H1 (cell line): ENCODE data around the gene PHOSPHO1. TPM values are rescaled to one million over a fixed set of nuclear protein-coding genes. Genes with fewer than 3 reads are reported as not detected.

Experiments used
- CTCF ChIA-PET: fragments of 300-600 bp; sonication (Branson Sonifier 250); formaldehyde crosslinking; loops from one replicate; lab custom pipeline; 2021; ENCODE audit not compliant: partially characterized antibody; lab: Charles Lee
- POLR2A ChIA-PET: fragments of 300-600 bp; sonication (Branson Sonifier 250); formaldehyde crosslinking; loops from one replicate; lab custom pipeline; 2021; ENCODE audit warnings: inconsistent platforms; ENCODE audit not compliant: partially characterized antibody; lab: Charles Lee
- DNase-seq, 2 experiments: peaks; one replicate each; pipeline versions ENCODE4 v3.0.0 to v3.0.0-alpha.2; 2010 to 2022; ENCODE audit warnings: low spot score in 2 of 2, low read depth in 1 of 2, mixed read lengths in 1 of 2
- FAIRE-seq: peaks from 2 replicates; lab custom pipeline; 2011; peaks lifted over from hg19 to GRCh38; lab: Jason Lieb, UNC
- H2AFZ ChIP-seq: 2 replicates; pipeline ENCODE4 v1.8.1; 2012; ENCODE audit warnings: low read length, inconsistent platforms
- H2AK5ac ChIP-seq: 2 replicates; pipeline ENCODE4 v1.6.1; 2013; ENCODE audit warnings: low read depth, low read length
- H2BK120ac ChIP-seq: replicated peaks from 2 replicates; pipeline ENCODE3; 2013; ENCODE audit warnings: low read depth, low read length, inconsistent platforms
- H2BK12ac ChIP-seq: 2 replicates; pipeline ENCODE4 v1.6.1; 2013; ENCODE audit warnings: low read depth, low read length
- H2BK15ac ChIP-seq: 2 replicates; pipeline ENCODE4 v1.6.1; 2013; ENCODE audit warnings: low read length
- H2BK20ac ChIP-seq: 2 replicates; pipeline ENCODE4 v1.6.1; 2013; ENCODE audit warnings: low read length
- H2BK5ac ChIP-seq: 2 replicates; pipeline ENCODE4 v1.6.1; 2013; ENCODE audit warnings: low read depth, low read length
- H3K14ac ChIP-seq: 2 replicates; pipeline ENCODE4 v1.6.1; 2013; ENCODE audit warnings: inconsistent platforms; ENCODE audit not compliant: insufficient read length
- H3K18ac ChIP-seq: 2 replicates; pipeline ENCODE4 v1.6.1; 2013; ENCODE audit warnings: low read length; ENCODE audit errors: extremely low read depth
- H3K23ac ChIP-seq: 2 replicates; pipeline ENCODE4 v1.6.1; 2013; ENCODE audit warnings: inconsistent platforms; ENCODE audit not compliant: insufficient read length
- H3K23me2 ChIP-seq: 2 replicates; pipeline ENCODE4 v1.6.1; 2013; ENCODE audit warnings: low read depth, low read length
- H3K27ac ChIP-seq: 2 replicates; pipeline ENCODE4 v1.6.1; 2011; ENCODE audit warnings: low read depth, low read length, inconsistent platforms
- H3K27me3 ChIP-seq, 4 experiments: replicated peaks in 1 of 4; 1 replicate in 1 of 4; 2 replicates in 3 of 4; pipeline versions ENCODE4 v1.6.1 to v1.8.1; 2011 to 2013; ENCODE audit warnings: low read length in 3 of 4, mild to moderate bottlenecking in 3 of 4, inconsistent platforms in 2 of 4, mixed read lengths in 2 of 4, moderate library complexity in 1 of 4; ENCODE audit not compliant: control insufficient read depth in 3 of 4, insufficient read depth in 3 of 4; ENCODE audit errors: extremely low read depth in 1 of 4
- H3K36me3 ChIP-seq, 4 experiments: 2 replicates each; pipeline versions ENCODE4 v1.6.1 to v1.8.1; 2011 to 2013; ENCODE audit warnings: mild to moderate bottlenecking in 4 of 4, low read length in 3 of 4, moderate library complexity in 2 of 4, control low read depth in 1 of 4, inconsistent platforms in 1 of 4; ENCODE audit not compliant: insufficient read depth in 4 of 4, control insufficient read depth in 2 of 4
- H3K4ac ChIP-seq: replicated peaks from 2 replicates; pipeline ENCODE3; 2013; ENCODE audit warnings: low read length, low read depth, mixed read lengths, inconsistent platforms; ENCODE audit not compliant: insufficient read length
- H3K4me1 ChIP-seq, 4 experiments: replicated peaks in 1 of 4; 1 replicate in 1 of 4; 2 replicates in 3 of 4; pipeline versions ENCODE4 v1.6.1 to v1.8.1; 2011 to 2013; ENCODE audit warnings: low read length in 3 of 4, inconsistent platforms in 2 of 4, mixed read lengths in 1 of 4; ENCODE audit not compliant: insufficient read depth in 4 of 4, control insufficient read depth in 3 of 4
- H3K4me2 ChIP-seq, 2 experiments: 2 replicates each; pipeline versions ENCODE4 v1.6.1 to v1.8.1; 2011 to 2013; ENCODE audit warnings: low read depth in 2 of 2, low read length in 2 of 2, control low read depth in 1 of 2, inconsistent platforms in 1 of 2, mild to moderate bottlenecking in 1 of 2; ENCODE audit not compliant: insufficient read depth in 1 of 2
- H3K4me3 ChIP-seq, 4 experiments: fragments of 200-600, 300-600 bp in 1 of 4; sonication (generic), shearing (Covaris generic), sonication (Bioruptor Twin) in 1 of 4; 2 replicates each; pipeline versions ENCODE4 v1.5.1 to v1.8.1; 2011 to 2016; ENCODE audit warnings: low read length in 4 of 4, low read depth in 3 of 4, control low read depth in 2 of 4, inconsistent platforms in 2 of 4, mild to moderate bottlenecking in 2 of 4, mixed read lengths in 1 of 4, moderate library complexity in 1 of 4; ENCODE audit not compliant: insufficient read depth in 2 of 4; ENCODE audit errors: extremely low read depth in 1 of 4
- H3K56ac ChIP-seq: replicated peaks from 2 replicates; pipeline ENCODE3; 2013; ENCODE audit warnings: low read depth, mild to moderate bottlenecking, mixed read lengths, low read length, inconsistent platforms; ENCODE audit not compliant: insufficient read length
- H3K79me1 ChIP-seq: 2 replicates; pipeline ENCODE4 v1.6.1; 2013; ENCODE audit warnings: low read depth, low read length, control low read depth
- H3K79me2 ChIP-seq, 2 experiments: 2 replicates each; pipeline versions ENCODE4 v1.6.1 to v1.8.1; 2012 to 2013; ENCODE audit warnings: low read length in 2 of 2, mild to moderate bottlenecking in 2 of 2, inconsistent platforms in 1 of 2; ENCODE audit not compliant: insufficient read depth in 2 of 2, control insufficient read depth in 1 of 2
- H3K9ac ChIP-seq, 4 experiments: replicated peaks in 1 of 4; 1 replicate in 1 of 4; 2 replicates in 3 of 4; pipeline versions ENCODE4 v1.6.1 to v1.8.1; 2011 to 2013; ENCODE audit warnings: low read depth in 3 of 4, low read length in 3 of 4, control low read depth in 2 of 4, mild to moderate bottlenecking in 2 of 4, moderate library complexity in 2 of 4, inconsistent platforms in 1 of 4; ENCODE audit errors: extremely low read depth in 1 of 4
- H3K9me3 ChIP-seq, 2 experiments: 2 replicates each; pipeline versions ENCODE4 v1.6.1 to v1.8.1; 2012 to 2013; ENCODE audit warnings: mild to moderate bottlenecking in 2 of 2, moderate library complexity in 2 of 2, control low read depth in 1 of 2, inconsistent platforms in 1 of 2, low read depth in 1 of 2, low read length in 1 of 2, mixed read lengths in 1 of 2; ENCODE audit not compliant: insufficient read depth in 2 of 2
- H4K20me1 ChIP-seq, 2 experiments: replicated peaks in 1 of 2; 2 replicates each; pipeline versions ENCODE3 to v1.8.1; 2011 to 2013; ENCODE audit warnings: inconsistent platforms in 2 of 2, low read length in 2 of 2, mild to moderate bottlenecking in 1 of 2; ENCODE audit not compliant: insufficient read depth in 2 of 2, control insufficient read depth in 1 of 2
- H4K5ac ChIP-seq: 2 replicates; pipeline ENCODE4 v1.6.1; 2013; ENCODE audit warnings: low read length, low read depth, mixed read lengths, inconsistent platforms; ENCODE audit not compliant: insufficient read length
- H4K8ac ChIP-seq: 2 replicates; pipeline ENCODE4 v1.8.0; 2013; ENCODE audit warnings: mild to moderate bottlenecking, moderate library complexity, low read length, inconsistent platforms; ENCODE audit not compliant: insufficient read depth; ENCODE audit errors: extremely low read depth
- H4K91ac ChIP-seq: replicated peaks from 2 replicates; pipeline ENCODE3; 2013; ENCODE audit warnings: low read length, mixed read lengths, inconsistent platforms; ENCODE audit not compliant: insufficient read length
- EZH2 ChIP-seq: fragments of 200-600 bp; sonication (generic); IDR thresholded peaks from 2 replicates; pipeline ENCODE4 v1.7.1; 2012; ENCODE audit warnings: low read depth, mild to moderate bottlenecking, moderate library complexity, low read length, inconsistent platforms; ENCODE audit not compliant: severe bottlenecking
- SIRT6 ChIP-seq: IDR thresholded peaks from one replicate; pipeline ENCODE4 v1.7.1; 2012; ENCODE audit warnings: low read length, inconsistent platforms
- YY1 ChIP-seq: IDR thresholded peaks from 2 replicates; pipeline ENCODE4 v1.6.1; 2011; ENCODE audit warnings: low read depth, mild to moderate bottlenecking, low read length
- WGBS, 2 experiments: shearing (Covaris generic) in 1 of 2; methylation state at CpG; one replicate each; pipeline versions ENCODE4 v1.1.6 to v1.1.7; 2013 to 2015; ENCODE audit warnings: low lambda C conversion rate in 2 of 2, mixed read lengths in 2 of 2, inconsistent platforms in 1 of 2, low coverage in 1 of 2, missing lambda C conversion rate in 1 of 2; ENCODE audit not compliant: insufficient replicate concordance in 2 of 2, insufficient coverage in 1 of 2, insufficient read length in 1 of 2; ENCODE audit errors: extremely low coverage in 1 of 2, missing lambda C conversion rate in 1 of 2; 5-methylcytosine and 5-hydroxymethylcytosine counted together
- polyA plus RNA-seq, 7 experiments: library from polyadenylated mRNA; depleted of rRNA in 3 of 7; stranded (reverse) in 5 of 7; unstranded in 2 of 7; fragments of >200 nt in 5 of 7; fragments of 200-250 nt in 2 of 7; gene quantifications; 1 replicate in 5 of 7; 2 replicates in 1 of 7; 4 replicates in 1 of 7; pipeline versions ENCODE4 v1.2.1 to v1.2.3, GENCODE V29; 2011 to 2013; ENCODE audit warnings: missing spikeins in 2 of 7, mixed read lengths in 2 of 7
- total RNA-seq: library from RNA; stranded (reverse); fragmentation: NEBNext Ultra II Directional; extraction: Animal tissue kit (Norgen Biotek cat#: 25700); gene quantifications from 2 replicates; pipeline ENCODE4 v1.2.1, GENCODE V29; 2021

The PHOSPHO1 gene
- total and polyA plus RNA-seq, 2 of the 8 experiments (the other 6 are each of a cell fraction or from before 2014, with no cell fraction given): 0.34 to 0.45 TPM

GRCh38 chr17:49224997-49225337 is 5.6 kb downstream of the PHOSPHO1 start:
- H3K27me3 ChIP-seq: peaks cover 22 to 65% (median 52%) of the 10 kb centered on the region in 4 experiments

More at GRCh38 chr17:49224997-49225337, 5.6 kb downstream of the PHOSPHO1 start:
- TF ChIP-seq SIRT6 (no peak), YY1 (0 out of 2 replicates have a peak, but pooled peaks have one; percentile 36), EZH2 (no peak)
- Histone ChIP-seq H3K23ac (no peak overlapping the region), H4K8ac (0 out of 2 replicates have a peak overlapping the region, but pooled peaks have one; percentile 87), H3K4me2 (peak overlapping the region; percentile 78 to 95), H4K91ac (peak overlapping the region; percentile 29), H3K79me2 (no peaks in the 10 kb centered on the region), H2AFZ (peak overlapping the region; percentile 66; the same call in 1 of the 2 replicates), H3K23me2 (peaks cover 19% of the 10 kb centered on the region; the same call in 1 of the 2 replicates), H2BK5ac (no peak overlapping the region), H3K4me1 (peaks cover 0 to 8% (median 6%) of the 10 kb centered on the region in 4 experiments; a peak in 3 of 7 replicates), H2AK5ac (0 out of 2 replicates have a peak overlapping the region, but pooled peaks have one; percentile 75), H2BK12ac (peak overlapping the region; percentile 90; the same call in 1 of the 2 replicates), H3K56ac (no peak overlapping the region), H4K5ac (no peak overlapping the region), H2BK15ac (peak overlapping the region; percentile 81; the same call in 1 of the 2 replicates), H2BK120ac (no peak overlapping the region), H3K9me3 (no peaks in the 10 kb centered on the region), H4K20me1 (peaks cover 0 to 3% of the 10 kb centered on the region in 2 experiments), H2BK20ac (0 out of 2 replicates have a peak overlapping the region, but pooled peaks have one; percentile 61), H3K27ac (no peak overlapping the region), H3K4me3 (peak overlapping the region; percentile 34 to 63 (median 55)), H3K18ac (peak overlapping the region; percentile 68; the same call in 1 of the 2 replicates), H3K9ac (peak overlapping the region in 2 of 4 experiments; percentile 45 to 52; a peak in 1 of 7 replicates), H3K4ac (no peak overlapping the region), H3K36me3 (no peaks in the 10 kb centered on the region), H3K79me1 (no peaks in the 10 kb centered on the region), H3K14ac (no peak overlapping the region)
- FAIRE-seq (no peak), DNase-seq (no peak)
- WGBS, 2 experiments: 47% methylated on average over 3 of the region's 11 CpGs; no CpG with 5 or more reads in 1 of the 2 experiments
- ChIA-PET POLR2A (interaction anchor here (1.9 to 2.6 kb wide), 2 partner anchors 15 to 32 kb away, joined by 7 to 13 read pairs; no protein-coding TSS in a partner anchor), CTCF (interaction anchor here (0.6 to 6.5 kb wide), 13 partner anchors 10 to 332 kb away, joined by 3 to 43 read pairs (median 4); no protein-coding TSS in a partner anchor)
